ENCODE measurements around the gene ZBTB7C.

DNA sequence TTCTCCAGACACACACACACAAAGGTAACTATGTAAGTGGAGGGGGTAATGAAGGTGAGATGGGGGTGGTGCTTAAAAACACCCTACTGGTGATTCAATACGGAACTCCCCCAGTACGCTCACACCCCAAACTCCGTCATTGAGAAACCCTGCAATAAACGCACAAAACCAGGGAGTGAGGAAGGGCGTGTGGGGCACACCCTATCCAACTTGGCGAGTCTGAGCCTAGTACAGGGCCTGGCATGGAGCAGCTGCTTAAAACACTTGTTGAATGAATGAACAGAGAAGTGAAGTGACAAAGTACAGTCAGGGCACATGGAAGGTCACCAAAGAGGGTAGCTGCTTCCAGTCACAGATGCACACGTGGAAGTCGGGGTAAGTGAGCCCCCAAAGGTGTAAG, 331.9 kb downstream of the ZBTB7C start:
- TF ChIP-seq, protein P1, sequence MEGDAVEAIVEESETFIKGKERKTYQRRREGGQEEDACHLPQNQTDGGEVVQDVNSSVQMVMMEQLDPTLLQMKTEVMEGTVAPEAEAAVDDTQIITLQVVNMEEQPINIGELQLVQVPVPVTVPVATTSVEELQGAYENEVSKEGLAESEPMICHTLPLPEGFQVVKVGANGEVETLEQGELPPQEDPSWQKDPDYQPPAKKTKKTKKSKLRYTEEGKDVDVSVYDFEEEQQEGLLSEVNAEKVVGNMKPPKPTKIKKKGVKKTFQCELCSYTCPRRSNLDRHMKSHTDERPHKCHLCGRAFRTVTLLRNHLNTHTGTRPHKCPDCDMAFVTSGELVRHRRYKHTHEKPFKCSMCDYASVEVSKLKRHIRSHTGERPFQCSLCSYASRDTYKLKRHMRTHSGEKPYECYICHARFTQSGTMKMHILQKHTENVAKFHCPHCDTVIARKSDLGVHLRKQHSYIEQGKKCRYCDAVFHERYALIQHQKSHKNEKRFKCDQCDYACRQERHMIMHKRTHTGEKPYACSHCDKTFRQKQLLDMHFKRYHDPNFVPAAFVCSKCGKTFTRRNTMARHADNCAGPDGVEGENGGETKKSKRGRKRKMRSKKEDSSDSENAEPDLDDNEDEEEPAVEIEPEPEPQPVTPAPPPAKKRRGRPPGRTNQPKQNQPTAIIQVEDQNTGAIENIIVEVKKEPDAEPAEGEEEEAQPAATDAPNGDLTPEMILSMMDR (IDR thresholded peaks at IDR 0.05; ENCODE audit: insufficient read depth, low read length, poor library complexity, severe bottlenecking): no peak
- TF ChIP-seq EZH2phosphoT487 (conservative IDR thresholded peaks at IDR 0.05; ENCODE audit: low read length): no peak

All from SU-DHL-6 (cell line).